GM18519 (cell line): ENCODE data around the gene NEK10.

Source experiments
- ATAC-seq: cut with Tn5 transposase; IDR thresholded peaks from one replicate; pipeline ENCODE4 v1.9.1; 2021; ENCODE audit warnings: mild to moderate bottlenecking, moderate library complexity; ENCODE audit not compliant: unreplicated experiment, low FRiP score

Gene NEK10

DNA sequence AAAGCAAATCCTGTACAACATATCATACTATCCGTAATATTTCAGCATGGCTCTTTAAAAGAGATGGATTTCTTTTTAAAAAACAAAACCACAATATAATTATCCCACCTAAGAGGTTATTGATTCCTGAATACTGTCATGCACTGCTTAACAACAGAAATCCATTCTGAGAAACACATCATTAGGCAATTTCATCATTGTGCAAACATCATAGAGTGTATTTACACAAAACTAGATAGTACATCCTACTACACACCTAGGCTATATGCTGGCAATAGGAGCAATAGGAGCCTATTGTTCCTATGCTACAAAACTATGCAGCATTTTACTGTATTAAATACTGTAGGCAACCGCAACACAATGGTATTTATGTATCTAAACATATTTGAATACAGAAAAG is 242.0 kb downstream of the NEK10 start:
- ATAC-seq: no peak

DNA sequence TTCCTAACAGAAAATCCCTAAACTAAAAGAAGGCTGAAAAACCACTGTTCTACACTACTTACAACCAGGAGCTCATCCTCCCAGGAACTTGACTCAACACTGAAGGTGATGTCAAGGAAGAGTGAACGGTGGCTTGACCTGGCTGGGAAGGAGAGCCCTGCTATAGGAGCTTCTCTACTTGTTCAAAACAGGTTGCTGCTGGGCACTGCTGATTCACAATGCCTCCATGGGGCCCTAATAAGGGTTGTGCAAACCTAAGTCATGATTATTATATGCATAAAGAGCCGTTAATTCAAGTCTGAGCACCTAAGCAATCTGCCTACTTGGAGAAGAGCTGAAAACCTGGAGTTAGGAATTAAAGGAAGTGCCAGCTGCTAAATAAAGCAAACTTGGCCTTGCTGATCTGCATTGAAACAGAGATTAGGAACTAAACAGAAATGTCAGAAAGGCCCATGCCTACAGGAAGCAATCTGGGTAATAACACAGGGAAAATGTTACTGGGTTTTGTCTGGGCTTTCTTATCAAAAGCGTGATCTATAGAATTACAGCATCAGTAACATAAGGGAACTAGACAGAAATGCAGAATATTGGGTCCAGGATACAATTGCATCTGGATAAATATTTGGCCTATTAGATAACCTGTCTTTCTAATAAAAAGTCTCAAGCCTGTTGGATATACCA is 243.2 kb downstream of the NEK10 start:
- ATAC-seq: no peak

DNA sequence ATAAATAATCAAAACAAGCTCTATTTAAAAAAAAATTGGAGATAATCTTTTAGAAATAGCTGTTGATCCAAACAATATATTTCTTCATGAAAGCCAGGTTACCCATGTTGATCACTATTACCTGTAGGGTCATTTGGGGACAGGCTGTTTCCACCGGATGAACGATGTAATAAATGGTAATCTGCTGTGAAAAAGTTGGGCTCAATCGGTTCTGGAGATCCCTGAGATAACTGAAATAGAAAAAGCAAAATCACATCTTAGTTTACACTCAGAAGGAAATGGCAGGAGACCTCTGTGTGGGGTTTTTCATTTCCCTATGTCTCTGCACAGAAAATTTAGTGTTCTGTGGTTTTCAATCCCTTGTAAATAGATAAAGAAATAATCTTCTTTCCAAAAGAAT is 249.5 kb downstream of the NEK10 start:
- no peak for ATAC-seq

DNA sequence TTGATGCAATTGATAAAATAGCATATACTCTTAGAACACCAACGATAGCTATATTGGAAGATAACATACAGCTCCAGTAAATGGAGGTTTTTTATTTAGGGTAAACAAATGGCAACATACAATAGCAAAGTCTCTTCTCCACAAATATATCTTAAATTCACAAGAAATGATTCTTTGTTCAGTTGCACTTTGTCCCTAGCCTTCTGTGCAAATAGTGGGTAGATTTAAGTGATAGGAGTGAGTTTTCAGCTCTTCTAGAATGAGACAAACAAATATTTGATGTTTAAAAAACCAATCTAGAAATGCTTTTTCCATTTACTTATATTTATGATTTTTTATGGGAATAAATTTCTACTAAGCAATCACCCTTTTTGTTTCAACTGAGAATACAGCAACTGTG is 253.8 kb downstream of the NEK10 start:
- ATAC-seq: no peak

DNA sequence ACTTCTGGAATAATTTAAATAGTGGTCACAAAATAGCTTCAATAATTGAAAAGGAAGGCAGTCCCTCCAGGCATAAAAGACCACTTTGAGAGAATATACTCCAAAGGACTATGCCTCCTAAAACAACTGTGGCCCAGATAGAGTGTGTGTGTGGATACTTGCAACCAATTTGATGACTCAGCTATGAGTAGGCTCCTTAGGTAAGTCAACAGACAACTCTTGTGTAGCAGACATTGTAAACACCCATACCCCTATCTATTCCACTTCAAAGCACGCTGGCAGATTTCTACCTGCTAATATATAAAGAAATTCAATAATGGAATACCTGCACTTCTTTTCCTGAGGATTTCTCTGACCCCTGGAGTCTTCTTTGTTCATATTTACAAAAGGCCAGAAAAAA is 254.5 kb downstream of the NEK10 start:
- no peak for ATAC-seq

DNA sequence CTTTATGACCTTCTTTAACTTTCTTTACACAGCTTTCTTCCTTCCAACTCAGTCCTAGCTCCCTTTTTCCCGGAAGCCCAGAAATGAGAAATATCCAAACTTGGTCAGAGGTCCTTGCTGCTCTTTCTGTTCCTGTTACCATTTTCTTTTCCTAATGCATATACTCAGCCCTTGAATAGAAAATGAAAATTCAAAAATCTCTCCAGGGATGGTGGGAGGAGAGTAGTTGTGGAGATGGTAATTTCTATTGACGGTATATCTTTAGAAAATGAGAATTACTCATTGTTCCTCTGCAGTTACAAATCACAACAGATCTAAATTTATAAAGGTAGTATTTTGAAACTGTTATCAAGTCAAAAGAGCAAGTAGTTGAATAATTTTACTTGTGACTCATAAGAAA is 255.1 kb downstream of the NEK10 start:
- no peak for ATAC-seq

DNA sequence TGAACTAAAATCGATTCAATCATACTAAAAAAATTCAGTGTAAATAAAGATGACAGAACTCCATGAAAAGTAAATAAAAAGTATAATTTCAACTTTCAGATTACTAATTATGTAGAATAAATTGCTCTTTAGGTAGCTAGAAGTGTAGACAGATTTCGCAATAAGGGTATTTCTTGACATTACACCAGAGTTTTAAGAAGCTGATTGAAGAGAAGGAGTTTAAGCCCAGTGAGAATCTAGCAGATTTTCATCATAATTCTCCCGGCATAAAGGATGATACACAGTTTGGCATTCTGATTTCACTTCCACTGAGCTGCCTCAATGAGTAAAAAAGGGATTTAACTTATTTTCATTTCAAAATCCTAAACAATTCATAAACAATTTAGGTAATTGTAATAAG is 259.2 kb downstream of the NEK10 start:
- no peak for ATAC-seq

DNA sequence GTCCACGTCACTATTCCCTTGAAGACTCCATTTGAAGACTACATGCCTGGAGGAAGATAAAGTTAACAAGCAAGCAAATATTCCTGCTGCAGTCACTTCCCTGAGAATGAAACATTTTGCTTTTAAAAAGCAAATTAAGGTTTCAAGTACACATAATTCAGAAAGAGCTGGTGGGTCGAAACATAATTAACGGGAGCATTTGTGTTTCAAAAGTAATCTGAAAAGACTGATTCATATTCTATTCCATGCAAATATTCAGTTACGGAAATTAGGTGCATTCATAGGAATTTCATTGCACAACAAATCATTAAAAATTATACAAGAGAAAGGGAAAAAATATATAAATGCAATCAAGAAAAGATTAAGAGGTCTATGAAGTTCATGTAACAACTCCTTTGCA is 260.9 kb downstream of the NEK10 start:
- no peak for ATAC-seq

DNA sequence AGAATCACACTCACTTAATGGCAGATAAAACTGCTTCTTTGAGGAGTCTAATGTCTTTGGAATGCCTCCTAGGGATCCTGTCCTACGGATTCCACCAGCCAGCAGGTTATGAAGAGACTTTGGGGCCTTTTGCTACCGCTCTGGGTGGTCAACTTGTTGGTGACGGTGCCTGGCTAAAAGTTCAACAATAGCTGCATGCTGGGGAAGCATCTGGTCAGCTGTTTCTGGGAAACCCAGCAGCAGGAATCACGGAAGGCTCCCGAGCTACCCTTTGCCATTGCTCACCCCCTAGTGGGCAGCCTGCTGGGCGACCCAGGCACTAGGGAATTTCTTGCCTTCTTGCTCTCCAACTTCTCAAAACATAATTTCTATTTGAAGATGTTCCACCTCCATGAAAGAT is 263.3 kb downstream of the NEK10 start:
- ATAC-seq: no peak

DNA sequence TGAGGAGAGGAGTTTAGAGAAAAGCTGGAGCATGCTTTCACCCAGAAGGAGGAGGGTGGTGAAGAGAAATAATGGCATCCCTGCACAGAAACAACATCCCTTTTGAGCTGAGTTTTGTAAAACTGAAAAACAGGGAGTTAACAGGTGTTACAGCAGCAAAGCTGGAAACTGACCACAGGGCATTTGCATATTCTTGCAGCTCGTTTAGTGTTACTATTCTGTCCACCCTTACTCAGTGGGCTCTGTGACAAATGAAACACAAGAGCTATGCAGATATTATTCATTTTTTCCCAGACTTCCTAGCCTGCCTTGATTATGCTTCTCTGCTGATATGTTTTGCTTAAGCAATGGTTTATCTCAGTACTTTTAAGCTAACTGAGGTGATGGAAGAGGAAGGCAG is 272.0 kb downstream of the NEK10 start:
- no peak for ATAC-seq

DNA sequence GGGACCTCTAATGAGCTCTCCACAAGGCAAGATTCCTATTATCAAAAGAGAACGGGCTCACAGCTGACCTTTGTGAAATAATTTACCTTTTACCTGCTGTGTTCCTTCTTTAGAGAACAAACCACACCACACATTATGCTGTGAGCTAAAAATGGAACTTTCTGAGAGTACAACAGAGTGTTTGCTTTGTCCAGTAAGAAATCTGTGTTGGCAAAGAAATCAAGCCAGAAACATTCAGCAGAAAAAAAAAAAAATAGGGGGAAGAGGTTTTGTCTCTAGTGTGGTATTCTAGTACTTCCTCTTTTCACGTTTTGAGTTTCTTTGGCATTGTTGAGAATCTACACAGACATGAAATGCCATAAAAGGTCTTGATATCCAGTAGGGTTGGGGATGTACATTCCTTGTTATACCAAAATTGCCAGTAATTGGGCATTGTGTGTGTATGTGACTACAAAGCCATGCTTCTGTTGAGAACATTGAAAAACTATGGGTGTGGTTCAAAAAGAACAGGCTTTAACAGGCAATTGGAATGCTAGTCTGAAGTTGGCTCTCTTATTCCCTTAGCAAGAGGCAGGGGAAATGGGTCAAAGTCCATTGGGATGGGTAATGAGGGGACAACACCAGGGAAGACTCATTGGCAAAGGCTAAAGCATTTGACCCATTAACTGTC is 273.5 kb downstream of the NEK10 start:
- ATAC-seq: no peak

DNA sequence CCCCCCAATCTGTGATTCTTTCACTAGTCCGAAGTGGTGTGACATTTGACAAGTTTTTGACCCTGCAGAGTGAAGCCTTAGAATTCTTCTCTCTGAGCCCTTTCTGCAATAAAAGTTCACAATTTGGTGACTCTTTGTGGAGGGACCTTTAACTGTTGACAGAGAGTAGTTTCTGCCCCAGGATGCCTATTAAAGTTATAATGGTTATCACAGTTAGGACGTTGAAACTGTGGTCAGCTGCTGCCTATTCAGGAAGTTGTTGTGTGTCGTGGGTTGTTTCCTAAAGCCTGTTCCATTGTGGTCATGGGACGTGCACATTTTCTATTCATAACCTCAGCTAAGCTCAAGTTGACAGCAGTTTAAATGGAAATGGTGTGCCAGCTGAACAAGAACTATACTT is 274.5 kb downstream of the NEK10 start:
- no peak for ATAC-seq

DNA sequence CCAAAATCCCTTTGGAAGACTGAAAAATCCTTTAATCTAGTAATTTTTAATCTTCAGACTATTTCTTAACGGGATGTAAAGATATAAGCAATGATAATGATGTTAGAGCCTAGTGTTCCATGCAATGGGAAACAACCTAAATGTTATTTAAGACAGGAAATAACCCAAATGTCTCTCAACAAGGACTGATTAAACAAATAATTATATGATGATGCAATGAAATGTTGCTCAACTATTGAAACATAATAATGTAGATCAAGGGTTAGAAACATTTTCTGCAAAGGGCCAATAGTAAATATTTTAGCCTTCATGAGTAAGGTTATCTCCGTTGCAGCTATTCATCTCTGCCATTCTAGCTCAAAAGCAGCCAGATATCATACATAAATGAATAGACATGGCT is 275.4 kb downstream of the NEK10 start:
- ATAC-seq: no peak

DNA sequence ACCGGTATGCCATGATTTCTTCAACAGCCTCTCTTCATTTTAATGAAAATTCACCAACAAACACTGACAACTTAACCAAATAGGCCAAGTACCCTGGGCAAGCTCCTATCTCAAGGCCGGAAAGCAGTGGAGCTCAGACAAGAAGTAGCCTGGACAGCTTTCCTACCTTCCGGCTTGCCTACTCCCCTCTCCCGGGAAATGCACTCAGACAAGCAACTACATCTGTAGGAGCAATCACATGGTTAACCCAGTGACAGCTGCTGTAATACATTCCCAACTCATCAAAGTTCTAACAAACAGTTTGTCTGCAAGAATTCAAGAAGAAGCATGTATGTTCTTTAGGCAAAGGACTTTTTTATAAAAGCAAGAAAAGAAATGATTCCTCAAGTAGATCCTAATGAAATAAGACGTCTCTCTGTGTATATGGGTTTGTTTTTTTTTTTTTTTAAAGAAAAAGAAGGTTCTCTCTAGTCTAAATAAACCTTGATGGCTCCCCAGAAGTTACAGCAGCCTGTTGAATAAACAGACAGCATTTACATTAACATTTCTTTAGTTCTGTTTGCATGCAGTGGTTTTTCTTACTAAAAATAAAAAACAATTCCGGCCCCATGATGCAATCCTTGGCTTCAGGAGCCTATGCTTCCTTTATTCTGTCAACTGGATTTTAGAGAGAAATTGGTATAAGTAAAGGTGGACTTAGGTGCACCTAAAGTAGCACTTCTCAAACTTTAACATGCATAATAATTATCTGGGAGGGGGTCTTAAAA is 278.7 kb downstream of the NEK10 start:
- no peak for ATAC-seq

DNA sequence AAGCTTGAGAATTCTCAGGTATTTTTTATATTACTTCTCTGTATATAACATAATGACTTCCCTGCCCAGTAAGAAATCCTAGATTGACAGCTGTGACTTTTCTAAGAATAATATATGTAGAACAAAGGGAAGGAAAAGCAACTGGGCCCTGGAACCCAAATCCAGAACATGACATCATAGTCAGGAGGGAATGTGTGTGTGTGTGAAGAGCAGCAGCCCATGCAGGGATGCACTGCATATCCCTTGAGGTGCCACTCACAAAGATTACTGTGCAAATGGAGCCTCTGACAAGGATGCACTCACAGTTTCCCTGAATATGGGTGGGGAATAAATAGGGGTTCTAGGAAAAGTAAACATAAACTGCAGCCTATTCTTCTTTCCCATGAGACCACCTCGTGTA is 279.5 kb downstream of the NEK10 start:
- no peak for ATAC-seq

DNA sequence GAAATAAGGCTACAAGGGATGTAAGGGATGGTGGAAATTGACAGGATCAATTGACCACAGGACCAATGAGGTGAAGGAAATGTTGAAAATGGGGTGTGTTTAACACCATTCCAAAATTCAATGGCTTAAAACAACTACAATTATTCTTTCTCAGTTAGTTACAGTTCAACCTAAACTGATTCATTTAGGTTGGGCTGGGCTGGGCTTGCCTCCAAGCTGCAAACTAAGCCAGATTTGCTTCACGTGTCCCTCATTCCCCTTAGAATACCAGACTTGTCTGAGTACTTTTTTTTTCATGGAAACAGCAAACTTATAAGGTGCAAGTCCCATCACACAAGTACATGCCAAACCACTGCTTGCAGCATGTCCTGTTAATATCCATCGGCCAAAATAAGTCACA is 280.1 kb downstream of the NEK10 start:
- no peak for ATAC-seq

DNA sequence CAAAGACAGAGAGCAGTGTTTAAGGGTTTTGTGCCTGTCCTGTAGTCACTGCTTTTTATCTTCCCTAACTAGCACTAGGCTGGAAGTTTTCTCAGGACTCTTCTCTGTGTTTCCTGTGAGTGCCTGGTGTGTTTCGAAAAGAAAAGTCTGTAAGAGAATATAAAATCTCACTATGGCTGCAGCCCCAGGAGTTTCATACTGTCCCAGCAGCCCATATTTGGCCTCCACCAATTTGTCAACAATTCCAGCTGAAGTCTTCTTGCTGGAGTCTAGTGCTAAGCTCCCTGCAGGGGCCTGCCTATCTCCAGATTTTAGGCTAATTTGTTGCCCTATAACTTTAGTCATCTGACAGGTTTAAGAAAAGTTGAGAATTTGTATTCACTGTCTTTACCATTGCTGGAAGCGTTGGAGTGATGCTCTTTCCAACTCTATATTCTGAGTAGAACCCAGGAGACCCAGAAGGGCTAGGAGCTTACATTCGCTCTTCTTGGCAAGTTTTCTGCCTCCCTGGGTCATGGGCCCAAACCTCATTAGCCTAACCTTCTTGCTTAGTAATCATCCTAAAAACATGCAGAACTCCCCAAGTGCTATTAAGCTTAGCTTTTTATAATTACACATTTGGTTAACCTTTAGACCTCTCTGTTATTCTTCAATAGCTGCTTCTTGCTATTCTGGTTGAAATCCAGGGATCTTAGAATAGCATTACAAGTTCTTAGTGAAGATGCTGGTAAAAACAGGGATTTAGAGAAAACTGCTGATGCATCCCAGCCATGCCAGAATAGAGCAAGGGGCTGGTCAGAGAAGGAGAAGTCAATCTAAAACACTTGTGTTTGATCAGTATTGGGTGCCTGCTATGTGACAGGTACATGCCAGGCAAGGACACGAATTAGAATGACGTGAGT is 283.1 kb downstream of the NEK10 start:
- ATAC-seq: no peak

DNA sequence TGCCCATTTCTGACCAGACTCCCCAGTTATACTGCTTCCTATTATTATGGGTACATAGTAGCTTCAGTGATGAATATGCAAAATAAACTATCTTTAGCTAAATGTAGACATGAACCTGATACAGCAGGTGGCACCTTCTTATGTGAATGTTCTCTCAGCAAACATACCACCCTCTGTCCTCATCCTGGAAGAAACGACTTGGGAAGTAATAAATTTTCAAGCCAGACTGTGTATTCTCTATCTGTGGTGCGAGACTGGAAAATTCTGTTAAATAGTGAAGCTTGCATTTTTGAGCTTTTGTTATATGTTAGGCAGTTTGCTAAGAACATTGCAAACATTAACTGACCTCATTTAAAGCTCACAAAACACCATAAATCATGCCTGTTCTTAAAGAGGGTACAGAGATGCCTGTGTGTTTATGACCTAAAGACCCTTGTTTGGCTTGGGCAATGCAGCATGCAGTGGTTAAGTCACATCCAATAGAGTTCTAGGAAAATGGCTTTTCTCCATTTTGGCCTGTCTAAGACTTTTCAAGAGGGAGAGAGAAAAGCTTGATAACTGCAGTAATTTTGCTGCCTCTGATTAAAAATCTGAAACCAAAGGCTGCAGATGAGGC is 287.1 kb downstream of the NEK10 start:
- ATAC-seq: no peak

DNA sequence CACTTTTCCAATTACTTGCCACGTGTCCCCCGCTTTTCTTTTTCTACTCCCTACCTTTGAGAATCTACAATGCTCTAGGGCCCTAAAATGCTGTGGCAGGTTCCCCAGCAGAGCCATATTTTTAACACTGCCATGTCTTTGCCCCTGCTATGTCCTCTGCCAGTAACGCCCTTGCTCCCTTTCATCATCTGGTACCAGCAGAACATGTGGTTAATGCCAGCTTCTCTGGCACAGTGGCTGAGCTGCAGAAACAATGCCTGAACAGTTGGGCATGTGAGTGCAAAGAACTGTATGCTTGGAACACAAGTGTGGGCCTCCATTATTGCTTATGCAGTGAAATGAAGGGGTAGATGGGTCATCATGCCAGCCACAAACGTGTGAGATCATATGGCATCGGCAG is 287.6 kb downstream of the NEK10 start:
- ATAC-seq: no peak

DNA sequence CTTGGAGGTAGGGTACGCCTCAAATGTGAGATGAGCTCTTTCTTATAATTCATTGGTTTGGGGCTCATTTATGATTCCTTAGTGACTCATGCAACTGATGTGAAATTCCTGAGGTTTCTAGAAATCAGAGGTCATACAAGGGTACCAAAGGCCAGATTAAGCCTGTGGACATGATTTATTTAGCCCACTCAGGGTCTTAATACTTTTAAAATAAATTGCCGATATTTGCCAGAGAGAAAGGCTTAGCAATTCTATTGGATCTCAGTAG is 289.0 kb downstream of the NEK10 start:
- ATAC-seq: no peak
